H1 (cell line): Measurements from ENCODE around the gene ZNF148. TPM values are rescaled to one million over a fixed set of nuclear protein-coding genes. Genes with fewer than 3 reads are reported as not detected.

Source experiments
- CTCF ChIA-PET: fragments of 300-600 bp; sonication (Branson Sonifier 250); formaldehyde crosslinking; loops from one replicate; lab custom pipeline; 2021; ENCODE audit not compliant: partially characterized antibody; lab: Charles Lee
- POLR2A ChIA-PET: fragments of 300-600 bp; sonication (Branson Sonifier 250); formaldehyde crosslinking; loops from one replicate; lab custom pipeline; 2021; ENCODE audit warnings: inconsistent platforms; ENCODE audit not compliant: partially characterized antibody; lab: Charles Lee
- DNase-seq, 2 experiments: peaks; one replicate each; pipeline versions ENCODE4 v3.0.0 to v3.0.0-alpha.2; 2010 to 2022; ENCODE audit warnings: low spot score in 2 of 2, low read depth in 1 of 2, mixed read lengths in 1 of 2
- FAIRE-seq: peaks from 2 replicates; lab custom pipeline; 2011; peaks lifted over from hg19 to GRCh38; lab: Jason Lieb, UNC
- H2AFZ ChIP-seq: 2 replicates; pipeline ENCODE4 v1.8.1; 2012; ENCODE audit warnings: low read length, inconsistent platforms
- H2AK5ac ChIP-seq: 2 replicates; pipeline ENCODE4 v1.6.1; 2013; ENCODE audit warnings: low read depth, low read length
- H2BK120ac ChIP-seq: replicated peaks from 2 replicates; pipeline ENCODE3; 2013; ENCODE audit warnings: low read depth, low read length, inconsistent platforms
- H2BK12ac ChIP-seq: 2 replicates; pipeline ENCODE4 v1.6.1; 2013; ENCODE audit warnings: low read depth, low read length
- H2BK15ac ChIP-seq: 2 replicates; pipeline ENCODE4 v1.6.1; 2013; ENCODE audit warnings: low read length
- H2BK20ac ChIP-seq: 2 replicates; pipeline ENCODE4 v1.6.1; 2013; ENCODE audit warnings: low read length
- H2BK5ac ChIP-seq: 2 replicates; pipeline ENCODE4 v1.6.1; 2013; ENCODE audit warnings: low read depth, low read length
- H3K14ac ChIP-seq: 2 replicates; pipeline ENCODE4 v1.6.1; 2013; ENCODE audit warnings: inconsistent platforms; ENCODE audit not compliant: insufficient read length
- H3K18ac ChIP-seq: 2 replicates; pipeline ENCODE4 v1.6.1; 2013; ENCODE audit warnings: low read length; ENCODE audit errors: extremely low read depth
- H3K23ac ChIP-seq: 2 replicates; pipeline ENCODE4 v1.6.1; 2013; ENCODE audit warnings: inconsistent platforms; ENCODE audit not compliant: insufficient read length
- H3K23me2 ChIP-seq: 2 replicates; pipeline ENCODE4 v1.6.1; 2013; ENCODE audit warnings: low read depth, low read length
- H3K27ac ChIP-seq: 2 replicates; pipeline ENCODE4 v1.6.1; 2011; ENCODE audit warnings: low read depth, low read length, inconsistent platforms
- H3K27me3 ChIP-seq, 4 experiments: replicated peaks in 1 of 4; 1 replicate in 1 of 4; 2 replicates in 3 of 4; pipeline versions ENCODE4 v1.6.1 to v1.8.1; 2011 to 2013; ENCODE audit warnings: low read length in 3 of 4, mild to moderate bottlenecking in 3 of 4, inconsistent platforms in 2 of 4, mixed read lengths in 2 of 4, moderate library complexity in 1 of 4; ENCODE audit not compliant: control insufficient read depth in 3 of 4, insufficient read depth in 3 of 4; ENCODE audit errors: extremely low read depth in 1 of 4
- H3K36me3 ChIP-seq, 4 experiments: 2 replicates each; pipeline versions ENCODE4 v1.6.1 to v1.8.1; 2011 to 2013; ENCODE audit warnings: mild to moderate bottlenecking in 4 of 4, low read length in 3 of 4, moderate library complexity in 2 of 4, control low read depth in 1 of 4, inconsistent platforms in 1 of 4; ENCODE audit not compliant: insufficient read depth in 4 of 4, control insufficient read depth in 2 of 4
- H3K4ac ChIP-seq: replicated peaks from 2 replicates; pipeline ENCODE3; 2013; ENCODE audit warnings: low read length, low read depth, mixed read lengths, inconsistent platforms; ENCODE audit not compliant: insufficient read length
- H3K4me1 ChIP-seq, 4 experiments: replicated peaks in 1 of 4; 1 replicate in 1 of 4; 2 replicates in 3 of 4; pipeline versions ENCODE4 v1.6.1 to v1.8.1; 2011 to 2013; ENCODE audit warnings: low read length in 3 of 4, inconsistent platforms in 2 of 4, mixed read lengths in 1 of 4; ENCODE audit not compliant: insufficient read depth in 4 of 4, control insufficient read depth in 3 of 4
- H3K4me2 ChIP-seq, 2 experiments: 2 replicates each; pipeline versions ENCODE4 v1.6.1 to v1.8.1; 2011 to 2013; ENCODE audit warnings: low read depth in 2 of 2, low read length in 2 of 2, control low read depth in 1 of 2, inconsistent platforms in 1 of 2, mild to moderate bottlenecking in 1 of 2; ENCODE audit not compliant: insufficient read depth in 1 of 2
- H3K4me3 ChIP-seq, 4 experiments: fragments of 200-600, 300-600 bp in 1 of 4; sonication (generic), shearing (Covaris generic), sonication (Bioruptor Twin) in 1 of 4; 2 replicates each; pipeline versions ENCODE4 v1.5.1 to v1.8.1; 2011 to 2016; ENCODE audit warnings: low read length in 4 of 4, low read depth in 3 of 4, control low read depth in 2 of 4, inconsistent platforms in 2 of 4, mild to moderate bottlenecking in 2 of 4, mixed read lengths in 1 of 4, moderate library complexity in 1 of 4; ENCODE audit not compliant: insufficient read depth in 2 of 4; ENCODE audit errors: extremely low read depth in 1 of 4
- H3K56ac ChIP-seq: replicated peaks from 2 replicates; pipeline ENCODE3; 2013; ENCODE audit warnings: low read depth, mild to moderate bottlenecking, mixed read lengths, low read length, inconsistent platforms; ENCODE audit not compliant: insufficient read length
- H3K79me1 ChIP-seq: 2 replicates; pipeline ENCODE4 v1.6.1; 2013; ENCODE audit warnings: low read depth, low read length, control low read depth
- H3K79me2 ChIP-seq, 2 experiments: 2 replicates each; pipeline versions ENCODE4 v1.6.1 to v1.8.1; 2012 to 2013; ENCODE audit warnings: low read length in 2 of 2, mild to moderate bottlenecking in 2 of 2, inconsistent platforms in 1 of 2; ENCODE audit not compliant: insufficient read depth in 2 of 2, control insufficient read depth in 1 of 2
- H3K9ac ChIP-seq, 4 experiments: replicated peaks in 1 of 4; 1 replicate in 1 of 4; 2 replicates in 3 of 4; pipeline versions ENCODE4 v1.6.1 to v1.8.1; 2011 to 2013; ENCODE audit warnings: low read depth in 3 of 4, low read length in 3 of 4, control low read depth in 2 of 4, mild to moderate bottlenecking in 2 of 4, moderate library complexity in 2 of 4, inconsistent platforms in 1 of 4; ENCODE audit errors: extremely low read depth in 1 of 4
- H3K9me3 ChIP-seq, 2 experiments: 2 replicates each; pipeline versions ENCODE4 v1.6.1 to v1.8.1; 2012 to 2013; ENCODE audit warnings: mild to moderate bottlenecking in 2 of 2, moderate library complexity in 2 of 2, control low read depth in 1 of 2, inconsistent platforms in 1 of 2, low read depth in 1 of 2, low read length in 1 of 2, mixed read lengths in 1 of 2; ENCODE audit not compliant: insufficient read depth in 2 of 2
- H4K20me1 ChIP-seq, 2 experiments: replicated peaks in 1 of 2; 2 replicates each; pipeline versions ENCODE3 to v1.8.1; 2011 to 2013; ENCODE audit warnings: inconsistent platforms in 2 of 2, low read length in 2 of 2, mild to moderate bottlenecking in 1 of 2; ENCODE audit not compliant: insufficient read depth in 2 of 2, control insufficient read depth in 1 of 2
- H4K5ac ChIP-seq: 2 replicates; pipeline ENCODE4 v1.6.1; 2013; ENCODE audit warnings: low read length, low read depth, mixed read lengths, inconsistent platforms; ENCODE audit not compliant: insufficient read length
- H4K8ac ChIP-seq: 2 replicates; pipeline ENCODE4 v1.8.0; 2013; ENCODE audit warnings: mild to moderate bottlenecking, moderate library complexity, low read length, inconsistent platforms; ENCODE audit not compliant: insufficient read depth; ENCODE audit errors: extremely low read depth
- H4K91ac ChIP-seq: replicated peaks from 2 replicates; pipeline ENCODE3; 2013; ENCODE audit warnings: low read length, mixed read lengths, inconsistent platforms; ENCODE audit not compliant: insufficient read length
- CBX8 ChIP-seq: fragments of 300-800, 300-1000 bp; sonication (generic); IDR thresholded peaks from 2 replicates; pipeline ENCODE4 v1.7.1; 2016; ENCODE audit warnings: low read depth, low read length, borderline replicate concordance
- HDAC2 ChIP-seq, 2 experiments: fragments of 300-600 bp in 1 of 2; sonication (generic) in 1 of 2; IDR thresholded peaks; 2 replicates each; pipeline ENCODE4 v1.6.1; 2011 to 2012; ENCODE audit warnings: low read depth in 2 of 2, low read length in 2 of 2, mild to moderate bottlenecking in 2 of 2, moderate library complexity in 2 of 2, borderline replicate concordance in 1 of 2, inconsistent platforms in 1 of 2
- JUN ChIP-seq: IDR thresholded peaks from 2 replicates; pipeline ENCODE4 v1.6.1; 2011; ENCODE audit warnings: low read depth, mild to moderate bottlenecking, improper control_type of control experiment, low read length
- JUND ChIP-seq: IDR thresholded peaks from 2 replicates; pipeline ENCODE4 v1.6.1; 2011; ENCODE audit warnings: mild to moderate bottlenecking, improper control_type of control experiment, low read length
- KDM5A ChIP-seq: fragments of 200-600 bp; IDR thresholded peaks from 2 replicates; pipeline ENCODE4 v1.7.1; 2012; ENCODE audit warnings: mild to moderate bottlenecking, low read length, inconsistent platforms, mixed read lengths
- RNF2 ChIP-seq: fragments of 200-900, 300-1000 bp; sonication (generic); IDR thresholded peaks from 2 replicates; pipeline ENCODE4 v1.7.1; 2016; ENCODE audit warnings: borderline replicate concordance, low read depth, mild to moderate bottlenecking, antibody characterized with exemption, low read length; ENCODE audit not compliant: poor library complexity, severe bottlenecking; ENCODE audit errors: missing control alignments
- SIRT6 ChIP-seq: IDR thresholded peaks from one replicate; pipeline ENCODE4 v1.7.1; 2012; ENCODE audit warnings: low read length, inconsistent platforms
- SRF ChIP-seq: IDR thresholded peaks from 2 replicates; pipeline ENCODE4 v1.6.1; 2011; ENCODE audit warnings: mild to moderate bottlenecking, low read depth, low read length, moderate library complexity
- TAF7 ChIP-seq: optimal IDR thresholded peaks from 2 replicates; pipeline ENCODE3; 2011; ENCODE audit warnings: low read depth, mild to moderate bottlenecking, inconsistent platforms, low read length, moderate library complexity, borderline replicate concordance
- TEAD4 ChIP-seq: IDR thresholded peaks from 2 replicates; pipeline ENCODE4 v1.6.1; 2012; ENCODE audit warnings: low read depth, low read length, inconsistent platforms, mixed read lengths
- WGBS, 2 experiments: shearing (Covaris generic) in 1 of 2; methylation state at CpG; one replicate each; pipeline versions ENCODE4 v1.1.6 to v1.1.7; 2013 to 2015; ENCODE audit warnings: low lambda C conversion rate in 2 of 2, mixed read lengths in 2 of 2, inconsistent platforms in 1 of 2, low coverage in 1 of 2, missing lambda C conversion rate in 1 of 2; ENCODE audit not compliant: insufficient replicate concordance in 2 of 2, insufficient coverage in 1 of 2, insufficient read length in 1 of 2; ENCODE audit errors: extremely low coverage in 1 of 2, missing lambda C conversion rate in 1 of 2; 5-methylcytosine and 5-hydroxymethylcytosine counted together
- polyA plus RNA-seq, 7 experiments: library from polyadenylated mRNA; depleted of rRNA in 3 of 7; stranded (reverse) in 5 of 7; unstranded in 2 of 7; fragments of >200 nt in 5 of 7; fragments of 200-250 nt in 2 of 7; gene quantifications; 1 replicate in 5 of 7; 2 replicates in 1 of 7; 4 replicates in 1 of 7; pipeline versions ENCODE4 v1.2.1 to v1.2.3, GENCODE V29; 2011 to 2013; ENCODE audit warnings: missing spikeins in 2 of 7, mixed read lengths in 2 of 7
- total RNA-seq: library from RNA; stranded (reverse); fragmentation: NEBNext Ultra II Directional; extraction: Animal tissue kit (Norgen Biotek cat#: 25700); gene quantifications from 2 replicates; pipeline ENCODE4 v1.2.1, GENCODE V29; 2021

The ZNF148 gene
- total and polyA plus RNA-seq, 2 of the 8 experiments (the other 6 are each of a cell fraction or from before 2014, with no cell fraction given), result 3.7 to 22.6 TPM

GRCh38 chr3:125349055-125349454 lies 26.1 kb downstream of the ZNF148 start:
- no peak overlapping the region for H3K4ac ChIP-seq
- H4K91ac ChIP-seq, result no peak overlapping the region
- H4K8ac ChIP-seq, result no peak overlapping the region
- H3K18ac ChIP-seq, result no peak overlapping the region
- no peak overlapping the region for H3K56ac ChIP-seq
- no peak overlapping the region for H3K4me3 ChIP-seq
- H3K23ac ChIP-seq, result no peak overlapping the region
- WGBS, 2 experiments, result 91% methylated on average over 3 of the region's 3 CpGs; no CpG with 5 or more reads in 1 of the 2 experiments
- H3K79me1 ChIP-seq, result peaks cover 6% of the 10 kb centered on the region; the same call in 1 of the 2 replicates
- H3K9me3 ChIP-seq, result no peaks in the 10 kb centered on the region
- no peak overlapping the region for H2AK5ac ChIP-seq
- no peak overlapping the region for H4K5ac ChIP-seq
- no peaks in the 10 kb centered on the region for H3K23me2 ChIP-seq
- H2BK5ac ChIP-seq, result no peak overlapping the region
- ChIA-PET POLR2A (interaction anchor here (1.1 kb wide), 1 partner anchor 8 kb away, joined by 4 read pairs; no protein-coding TSS in a partner anchor), CTCF (no interaction called here)
- H3K14ac ChIP-seq, result no peak overlapping the region
- no peak overlapping the region for H2BK12ac ChIP-seq
- no peaks in the 10 kb centered on the region for H3K4me1 ChIP-seq
- no peak overlapping the region for H3K9ac ChIP-seq
- H3K27ac ChIP-seq, result no peak overlapping the region
- H3K27me3 ChIP-seq, result no peaks in the 10 kb centered on the region
- H2AFZ ChIP-seq, result no peak overlapping the region
- no peak overlapping the region for H2BK120ac ChIP-seq
- no peak for FAIRE-seq
- H3K4me2 ChIP-seq, result no peak overlapping the region
- H2BK15ac ChIP-seq, result no peak overlapping the region
- DNase-seq, result no peak
- H4K20me1 ChIP-seq, result peaks cover 0 to 1% of the 10 kb centered on the region in 2 experiments
- H2BK20ac ChIP-seq, result no peak overlapping the region
- peaks cover 7 to 99% of the 10 kb centered on the region in 2 experiments; a peak in 3 of 4 replicates for H3K79me2 ChIP-seq
- H3K36me3 ChIP-seq, result no peaks in the 10 kb centered on the region; a peak in 1 of 8 replicates
- TF ChIP-seq HDAC2 (IDR thresholded peaks at IDR 0.05; ENCODE audit: borderline replicate concordance in 1 of 2, low read depth in 2 of 2, low read length in 2 of 2) (no peak), JUN (no peak), TEAD4 (no peak), TAF7 (no peak), JUND (no peak), RNF2 (no peak), SIRT6 (no peak), KDM5A (no peak), CBX8 (no peak), SRF (no peak)
